Hematopoietic multipotent progenitor cell treated with erythropoietin and hydrocortisone succinate and interleukin-3 and kit ligand, for 6 days (in vitro differentiated cells): ENCODE results near the gene MPG.

Experiments used
- DNase-seq: peaks from one replicate; pipeline ENCODE4 v3.0.0-alpha.2; 2015

The MPG gene

GRCh38 chr16:67884-68789, 9.9 kb upstream of the MPG start:
- DNase-seq = no peak

- no peak for DNase-seq
Observed at GRCh38 chr16:69181-69580, 8.8 kb upstream of the MPG start.

GRCh38 chr16:71210-71539, 6.8 kb upstream of the MPG start:
- no peak for DNase-seq

GRCh38 chr16:71540-72401, 6.3 kb upstream of the MPG start:
- DNase-seq = no peak

- peak; percentile 56 for DNase-seq
Observed at GRCh38 chr16:72561-73548, 5.2 kb upstream of the MPG start, which contains the start of gene RHBDF1. Gene RHBDF1, minus strand, starts transcription at chr16:72631. Its CDS starts 7,616 bp downstream, at chr16:65015.

GRCh38 chr16:74051-74746, 3.8 kb upstream of the MPG start:
- no peak for DNase-seq

- DNase-seq = no peak
Observed at GRCh38 chr16:74747-75334, 3.2 kb upstream of the MPG start.

GRCh38 chr16:75580-76501, 2.2 kb upstream of the MPG start:
- peak; percentile 69 for DNase-seq

- DNase-seq = peak; percentile 62
Observed at GRCh38 chr16:76535-77272, 1.3 kb upstream of the MPG start.

- DNase-seq = peak; percentile 67
Observed at GRCh38 chr16:77273-77806, 685 bp upstream of the MPG start.

- peak; percentile 55 for DNase-seq
Observed at GRCh38 chr16:78444-79150, 572 bp downstream of the MPG start.

GRCh38 chr16:79151-80054, 1.4 kb downstream of the MPG start:
- no peak for DNase-seq

GRCh38 chr16:83060-83603, 5.1 kb downstream of the MPG start:
- no peak for DNase-seq

GRCh38 chr16:83781-84615, 6.0 kb downstream of the MPG start:
- peak; percentile 41 for DNase-seq

GRCh38 chr16:84718-85406, 6.8 kb downstream of the MPG start:
- peak; percentile 89 for DNase-seq

- DNase-seq = no peak
Observed at GRCh38 chr16:85407-85782, 7.4 kb downstream of the MPG start.
